Cardiac muscle cell (in vitro differentiated cells and primary cell): ENCODE measurements around the gene DES. TPM values are rescaled to one million over a fixed set of nuclear protein-coding genes. Genes with fewer than 3 reads are reported as not detected.

ENCODE experiments used
- DNase-seq, 2 donors: peaks; one replicate each; pipeline versions ENCODE4 v3.0.0 to v3.0.0-alpha.2; 2010 to 2017; ENCODE audit warnings: low read depth in 1 of 2, low spot score in 1 of 2
- H3K27ac ChIP-seq: fragments of 200-600 bp; sonication (generic); 2 replicates; pipeline ENCODE4 v1.5.1; 2016
- H3K27me3 ChIP-seq: fragments of 200-600 bp; sonication (generic); 2 replicates; pipeline ENCODE4 v1.6.0; 2016; ENCODE audit warnings: control low read depth
- H3K36me3 ChIP-seq: fragments of 200-600 bp; sonication (generic); 2 replicates; pipeline ENCODE4 v1.5.1; 2016; ENCODE audit warnings: control low read depth
- H3K4me1 ChIP-seq: fragments of 200-600 bp; sonication (generic); 2 replicates; pipeline ENCODE4 v1.8.1; 2017; ENCODE audit warnings: low read depth, mild to moderate bottlenecking, mixed run types
- H3K4me3 ChIP-seq: fragments of 200-600 bp; sonication (generic); 2 replicates; pipeline ENCODE4 v1.5.1; 2016; ENCODE audit warnings: mild to moderate bottlenecking
- H3K9me3 ChIP-seq: fragments of 200-600 bp; sonication (generic); 2 replicates; pipeline ENCODE4 v1.5.1; 2017; ENCODE audit warnings: low read depth, mild to moderate bottlenecking, control low read depth
- polyA plus RNA-seq: library from polyadenylated mRNA; unstranded; fragments of >200 nt; fragmentation: Nextera tagmentation; extraction: Ambion mirVana; gene quantifications from 2 replicates; pipeline ENCODE4 v1.2.1, GENCODE V29; 2016
- total RNA-seq: library from RNA; depleted of rRNA; stranded (reverse); fragments of >200 nt; gene quantifications from 2 replicates; pipeline ENCODE4 v1.2.3, GENCODE V29; 2016
- TF ChIP-seq, protein P1 (sequence below): IDR thresholded peaks from 2 replicates; pipeline ENCODE4 v1.5.1; 2012; ENCODE audit warnings: low read depth, mild to moderate bottlenecking, low read length

DES gene
- total and polyA plus RNA-seq, 2 experiments from 2014 or later = 17.5 to 47.0 TPM

DNA sequence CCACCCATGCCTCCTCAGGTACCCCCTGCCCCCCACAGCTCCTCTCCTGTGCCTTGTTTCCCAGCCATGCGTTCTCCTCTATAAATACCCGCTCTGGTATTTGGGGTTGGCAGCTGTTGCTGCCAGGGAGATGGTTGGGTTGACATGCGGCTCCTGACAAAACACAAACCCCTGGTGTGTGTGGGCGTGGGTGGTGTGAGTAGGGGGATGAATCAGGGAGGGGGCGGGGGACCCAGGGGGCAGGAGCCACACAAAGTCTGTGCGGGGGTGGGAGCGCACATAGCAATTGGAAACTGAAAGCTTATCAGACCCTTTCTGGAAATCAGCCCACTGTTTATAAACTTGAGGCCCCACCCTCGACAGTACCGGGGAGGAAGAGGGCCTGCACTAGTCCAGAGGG is 803 bp upstream of the DES start:
- TF ChIP-seq, protein P1, sequence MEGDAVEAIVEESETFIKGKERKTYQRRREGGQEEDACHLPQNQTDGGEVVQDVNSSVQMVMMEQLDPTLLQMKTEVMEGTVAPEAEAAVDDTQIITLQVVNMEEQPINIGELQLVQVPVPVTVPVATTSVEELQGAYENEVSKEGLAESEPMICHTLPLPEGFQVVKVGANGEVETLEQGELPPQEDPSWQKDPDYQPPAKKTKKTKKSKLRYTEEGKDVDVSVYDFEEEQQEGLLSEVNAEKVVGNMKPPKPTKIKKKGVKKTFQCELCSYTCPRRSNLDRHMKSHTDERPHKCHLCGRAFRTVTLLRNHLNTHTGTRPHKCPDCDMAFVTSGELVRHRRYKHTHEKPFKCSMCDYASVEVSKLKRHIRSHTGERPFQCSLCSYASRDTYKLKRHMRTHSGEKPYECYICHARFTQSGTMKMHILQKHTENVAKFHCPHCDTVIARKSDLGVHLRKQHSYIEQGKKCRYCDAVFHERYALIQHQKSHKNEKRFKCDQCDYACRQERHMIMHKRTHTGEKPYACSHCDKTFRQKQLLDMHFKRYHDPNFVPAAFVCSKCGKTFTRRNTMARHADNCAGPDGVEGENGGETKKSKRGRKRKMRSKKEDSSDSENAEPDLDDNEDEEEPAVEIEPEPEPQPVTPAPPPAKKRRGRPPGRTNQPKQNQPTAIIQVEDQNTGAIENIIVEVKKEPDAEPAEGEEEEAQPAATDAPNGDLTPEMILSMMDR = no peak
- no peak overlapping the region for H3K4me3 ChIP-seq
- no peaks in the 10 kb centered on the region for H3K27me3 ChIP-seq
- no peaks in the 10 kb centered on the region for H3K36me3 ChIP-seq
- H3K4me1 ChIP-seq = peaks cover 20% of the 10 kb centered on the region
- H3K27ac ChIP-seq = no peak overlapping the region
- no peak for DNase-seq
- no peaks in the 10 kb centered on the region for H3K9me3 ChIP-seq

DNA sequence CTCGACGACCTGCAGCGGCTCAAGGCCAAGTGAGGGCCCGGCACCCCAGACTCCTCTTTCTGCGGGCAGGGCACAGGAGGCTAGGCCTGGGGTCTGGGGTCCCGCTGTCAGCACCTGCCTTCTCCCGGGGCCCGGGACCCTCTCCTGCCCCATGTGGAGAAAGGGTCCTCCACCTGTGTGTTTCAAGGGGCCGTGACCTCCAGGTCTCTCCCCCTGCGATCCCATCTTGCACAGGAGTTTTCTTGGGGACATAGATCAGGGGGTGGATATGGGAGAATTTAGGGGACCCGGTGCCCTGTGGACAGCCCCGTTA is 791 bp downstream of the DES start:
- peaks cover 20% of the 10 kb centered on the region for H3K4me1 ChIP-seq
- H3K4me3 ChIP-seq = no peak overlapping the region
- no peaks in the 10 kb centered on the region for H3K9me3 ChIP-seq
- TF ChIP-seq, protein P1 = peak; percentile 1
- H3K27me3 ChIP-seq = no peaks in the 10 kb centered on the region
- H3K27ac ChIP-seq = no peak overlapping the region
- H3K36me3 ChIP-seq = no peaks in the 10 kb centered on the region
- no peak for DNase-seq

- Histone ChIP-seq H3K27me3 (no peaks in the 10 kb centered on the region), H3K4me1 (peaks cover 23% of the 10 kb centered on the region), H3K9me3 (no peaks in the 10 kb centered on the region)
Observed at GRCh38 chr2:219419331-219420197, 1.4 kb downstream of the DES start.

DNA sequence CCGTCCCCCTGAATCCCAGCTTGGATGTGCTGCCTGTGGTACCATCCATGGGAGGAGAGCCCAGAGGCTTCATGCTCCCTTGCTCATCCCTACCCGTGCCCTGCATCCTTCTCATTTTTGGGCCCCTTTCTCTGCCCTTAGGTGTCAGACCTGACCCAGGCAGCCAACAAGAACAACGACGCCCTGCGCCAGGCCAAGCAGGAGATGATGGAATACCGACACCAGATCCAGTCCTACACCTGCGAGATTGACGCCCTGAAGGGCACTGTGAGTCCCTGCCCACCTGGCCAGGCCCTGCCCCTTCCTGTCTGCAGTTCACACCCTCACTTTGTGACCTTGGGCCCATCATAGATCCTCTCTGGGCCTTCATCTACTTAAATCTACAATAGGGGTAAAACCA is 2.5 kb downstream of the DES start:
- no peaks in the 10 kb centered on the region for H3K27me3 ChIP-seq
- no peak for DNase-seq
- no peak overlapping the region for H3K4me3 ChIP-seq
- no peaks in the 10 kb centered on the region for H3K36me3 ChIP-seq
- H3K9me3 ChIP-seq = no peaks in the 10 kb centered on the region
- no peak overlapping the region for H3K27ac ChIP-seq
- peaks cover 25% of the 10 kb centered on the region for H3K4me1 ChIP-seq
- TF ChIP-seq, protein P1 = no peak

More at GRCh38 chr2:219419331-219420197, 1.4 kb downstream of the DES start:
- DNase-seq = no peak
- Histone ChIP-seq H3K27ac (peak overlapping the region; percentile 60), H3K4me3 (no peak overlapping the region), H3K36me3 (no peaks in the 10 kb centered on the region)
- TF ChIP-seq, protein P1 = no peak

- no peak for DNase-seq
- Histone ChIP-seq H3K4me3 (no peak overlapping the region), H3K9me3 (no peaks in the 10 kb centered on the region), H3K4me1 (peaks cover 25% of the 10 kb centered on the region), H3K27ac (no peak overlapping the region), H3K27me3 (no peaks in the 10 kb centered on the region), H3K36me3 (no peaks in the 10 kb centered on the region)
- TF ChIP-seq, protein P1 = no peak
Observed at GRCh38 chr2:219421323-219421722, 3.1 kb downstream of the DES start.
